HCT116 (cell line): ENCODE results near the gene TMEM40.

Source experiments
- JUND ChIP-seq: IDR thresholded peaks from 2 replicates; pipeline ENCODE4 v1.6.1; 2012
- TF ChIP-seq, protein P1 (sequence below), 3 experiments: fragments of 200-600 bp in 1 of 3; sonication (generic) in 1 of 3; IDR thresholded peaks in 2 of 3; conservative IDR thresholded peaks in 1 of 3; 2 replicates each; pipeline ENCODE4 v1.5.1; 2012 to 2017; ENCODE audit warnings: low read depth in 2 of 3, low read length in 2 of 3, antibody characterized with exemption in 1 of 3, borderline replicate concordance in 1 of 3, control low read depth in 1 of 3, mild to moderate bottlenecking in 1 of 3, mixed read lengths in 1 of 3, mixed run types in 1 of 3, moderate library complexity in 1 of 3; ENCODE audit not compliant: insufficient read depth in 1 of 3

DNA sequence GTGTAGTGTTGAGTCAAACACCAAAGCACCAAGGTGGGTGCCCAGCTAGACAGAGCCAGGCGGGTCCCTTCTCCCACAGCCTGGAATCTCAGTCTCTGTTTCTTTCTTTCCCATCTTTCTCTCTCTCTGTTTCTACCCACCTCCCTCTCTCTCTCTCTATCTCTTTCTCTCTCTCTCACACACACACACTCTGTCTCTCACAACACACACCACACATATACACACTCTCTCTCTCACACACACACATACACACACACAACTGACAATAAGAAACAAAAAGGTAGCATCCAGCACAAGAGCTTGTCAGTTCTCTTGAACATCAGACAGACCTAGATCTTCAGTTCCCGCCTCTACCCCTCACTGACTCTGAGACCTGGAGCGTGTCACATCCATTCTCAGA, 2.4 kb downstream of the TMEM40 start:
- no peak for TF ChIP-seq JUND
- TF ChIP-seq, protein P1, sequence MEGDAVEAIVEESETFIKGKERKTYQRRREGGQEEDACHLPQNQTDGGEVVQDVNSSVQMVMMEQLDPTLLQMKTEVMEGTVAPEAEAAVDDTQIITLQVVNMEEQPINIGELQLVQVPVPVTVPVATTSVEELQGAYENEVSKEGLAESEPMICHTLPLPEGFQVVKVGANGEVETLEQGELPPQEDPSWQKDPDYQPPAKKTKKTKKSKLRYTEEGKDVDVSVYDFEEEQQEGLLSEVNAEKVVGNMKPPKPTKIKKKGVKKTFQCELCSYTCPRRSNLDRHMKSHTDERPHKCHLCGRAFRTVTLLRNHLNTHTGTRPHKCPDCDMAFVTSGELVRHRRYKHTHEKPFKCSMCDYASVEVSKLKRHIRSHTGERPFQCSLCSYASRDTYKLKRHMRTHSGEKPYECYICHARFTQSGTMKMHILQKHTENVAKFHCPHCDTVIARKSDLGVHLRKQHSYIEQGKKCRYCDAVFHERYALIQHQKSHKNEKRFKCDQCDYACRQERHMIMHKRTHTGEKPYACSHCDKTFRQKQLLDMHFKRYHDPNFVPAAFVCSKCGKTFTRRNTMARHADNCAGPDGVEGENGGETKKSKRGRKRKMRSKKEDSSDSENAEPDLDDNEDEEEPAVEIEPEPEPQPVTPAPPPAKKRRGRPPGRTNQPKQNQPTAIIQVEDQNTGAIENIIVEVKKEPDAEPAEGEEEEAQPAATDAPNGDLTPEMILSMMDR (IDR thresholded peaks at IDR 0.05 in 2 of 3, conservative IDR thresholded peaks at IDR 0.05 in 1 of 3; ENCODE audit: borderline replicate concordance in 1 of 3, insufficient read depth in 1 of 3, low read depth in 2 of 3, low read length in 2 of 3) = no peak
